ENCODE data around the gene HGFAC. TPM values are rescaled to one million over a fixed set of nuclear protein-coding genes. Genes with fewer than 3 reads are reported as not detected.

The HGFAC gene
- total and polyA plus RNA-seq, 2 of the 13 experiments (the other 11 are each of a cell fraction or from before 2014, with no cell fraction given): 8.5 to 63.6 TPM

DNA sequence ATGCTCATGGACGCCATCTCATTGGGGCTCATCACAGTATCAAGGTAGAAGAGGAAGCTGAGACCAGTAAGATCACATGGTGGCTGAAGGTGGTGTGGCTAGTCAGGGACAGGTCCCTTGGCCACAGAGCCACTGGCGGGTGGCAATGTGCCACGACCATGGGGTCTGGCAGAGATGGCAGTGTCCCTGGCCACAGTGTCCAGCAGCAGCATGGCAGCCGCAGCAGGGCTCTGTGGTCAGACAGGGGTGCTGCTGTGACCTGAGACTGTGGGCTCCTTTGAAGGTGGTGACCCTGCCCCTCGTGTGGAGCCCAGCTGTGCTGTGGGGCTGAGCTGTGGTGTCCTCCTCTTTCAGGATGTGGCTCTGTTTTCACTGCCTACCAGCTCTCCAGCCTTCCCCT, 19.2 kb downstream of the HGFAC start:
- peaks cover 23% of the 10 kb centered on the region for H3K4me1 ChIP-seq (ENCODE audit: insufficient read depth, low read length)
- no peaks in the 10 kb centered on the region for H3K79me2 ChIP-seq (ENCODE audit: insufficient read depth, low read length)
- no peaks in the 10 kb centered on the region for H3K9me3 ChIP-seq (ENCODE audit: low read length)
- DNase-seq (ENCODE audit: low spot score): no peak
- no peak overlapping the region for H2AFZ ChIP-seq (ENCODE audit: low read length)
- H3K4me2 ChIP-seq (ENCODE audit: low read depth, low read length): no peak overlapping the region
- 71% methylated on average over 1 of the region's 5 CpGs for WGBS (ENCODE audit: low lambda C conversion rate)
- no peaks in the 10 kb centered on the region for H4K20me1 ChIP-seq (ENCODE audit: insufficient read depth, low read length)
- H3K36me3 ChIP-seq (replicated peaks in 1 of 2; ENCODE audit: control insufficient read depth in 1 of 2, insufficient read depth in 2 of 2, low read length in 2 of 2): no peaks in the 10 kb centered on the region
- in situ Hi-C loops (cut with HindIII; ENCODE audit: extremely low pct_ligation_motif_present, low pct_unique_long_range_greater_than_20kb): no loop called here
- peaks cover 17 to 59% of the 10 kb centered on the region in 2 experiments for H3K27me3 ChIP-seq (ENCODE audit: control insufficient read depth in 1 of 2, insufficient read depth in 2 of 2, low read length in 2 of 2)
- FAIRE-seq: no peak
- intact Hi-C loops (cut with micrococcal nuclease; ENCODE audit: unreplicated experiment): no loop called here
- no peak overlapping the region; a peak in 1 of 6 replicates for H3K4me3 ChIP-seq (replicated peaks in 1 of 3; ENCODE audit: insufficient read depth in 1 of 3, low read depth in 2 of 3, low read length in 3 of 3)
- BruUV-seq (replicated peaks): no TSS peak
- H3K9ac ChIP-seq (ENCODE audit: insufficient read depth, low read depth, low read length): no peak overlapping the region
- ATAC-seq: no peak
- ChIA-PET POLR2A (no interaction called here), CTCF (ENCODE audit: low intra/inter-chr PET ratio, low total read pairs) (no interaction called here)
- H3K27ac ChIP-seq (ENCODE audit: extremely low read length, insufficient read depth, low read length): no peak overlapping the region
- no peak for TF ChIP-seq THAP11 (CRISPR knock-in tag; IDR thresholded peaks at IDR 0.05)
- TF ChIP-seq ZNF788 (CRISPR knock-in tag; IDR thresholded peaks at IDR 0.05; ENCODE audit: borderline replicate concordance): no peak
- no peak for TF ChIP-seq MEIS2 (CRISPR knock-in tag; IDR thresholded peaks at IDR 0.05)
- TF ChIP-seq KMT2B (CRISPR knock-in tag; IDR thresholded peaks at IDR 0.05): no peak
- TF ChIP-seq, protein P1, sequence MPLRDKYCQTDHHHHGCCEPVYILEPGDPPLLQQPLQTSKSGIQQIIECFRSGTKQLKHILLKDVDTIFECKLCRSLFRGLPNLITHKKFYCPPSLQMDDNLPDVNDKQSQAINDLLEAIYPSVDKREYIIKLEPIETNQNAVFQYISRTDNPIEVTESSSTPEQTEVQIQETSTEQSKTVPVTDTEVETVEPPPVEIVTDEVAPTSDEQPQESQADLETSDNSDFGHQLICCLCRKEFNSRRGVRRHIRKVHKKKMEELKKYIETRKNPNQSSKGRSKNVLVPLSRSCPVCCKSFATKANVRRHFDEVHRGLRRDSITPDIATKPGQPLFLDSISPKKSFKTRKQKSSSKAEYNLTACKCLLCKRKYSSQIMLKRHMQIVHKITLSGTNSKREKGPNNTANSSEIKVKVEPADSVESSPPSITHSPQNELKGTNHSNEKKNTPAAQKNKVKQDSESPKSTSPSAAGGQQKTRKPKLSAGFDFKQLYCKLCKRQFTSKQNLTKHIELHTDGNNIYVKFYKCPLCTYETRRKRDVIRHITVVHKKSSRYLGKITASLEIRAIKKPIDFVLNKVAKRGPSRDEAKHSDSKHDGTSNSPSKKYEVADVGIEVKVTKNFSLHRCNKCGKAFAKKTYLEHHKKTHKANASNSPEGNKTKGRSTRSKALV (CRISPR knock-in tag; IDR thresholded peaks at IDR 0.05): no peak
- no peak for TF ChIP-seq ZNF546 (CRISPR knock-in tag; conservative IDR thresholded peaks at IDR 0.05)
- no peak for TF ChIP-seq ZFP36L1 (CRISPR knock-in tag; IDR thresholded peaks at IDR 0.05)
- no peak for TF ChIP-seq ZNF33A (CRISPR knock-in tag; IDR thresholded peaks at IDR 0.05; ENCODE audit: borderline replicate concordance)
- TF ChIP-seq, protein P2, sequence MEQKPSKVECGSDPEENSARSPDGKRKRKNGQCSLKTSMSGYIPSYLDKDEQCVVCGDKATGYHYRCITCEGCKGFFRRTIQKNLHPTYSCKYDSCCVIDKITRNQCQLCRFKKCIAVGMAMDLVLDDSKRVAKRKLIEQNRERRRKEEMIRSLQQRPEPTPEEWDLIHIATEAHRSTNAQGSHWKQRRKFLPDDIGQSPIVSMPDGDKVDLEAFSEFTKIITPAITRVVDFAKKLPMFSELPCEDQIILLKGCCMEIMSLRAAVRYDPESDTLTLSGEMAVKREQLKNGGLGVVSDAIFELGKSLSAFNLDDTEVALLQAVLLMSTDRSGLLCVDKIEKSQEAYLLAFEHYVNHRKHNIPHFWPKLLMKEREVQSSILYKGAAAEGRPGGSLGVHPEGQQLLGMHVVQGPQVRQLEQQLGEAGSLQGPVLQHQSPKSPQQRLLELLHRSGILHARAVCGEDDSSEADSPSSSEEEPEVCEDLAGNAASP (CRISPR knock-in tag; IDR thresholded peaks at IDR 0.05; ENCODE audit: borderline replicate concordance): no peak
- TF ChIP-seq, protein P3, sequence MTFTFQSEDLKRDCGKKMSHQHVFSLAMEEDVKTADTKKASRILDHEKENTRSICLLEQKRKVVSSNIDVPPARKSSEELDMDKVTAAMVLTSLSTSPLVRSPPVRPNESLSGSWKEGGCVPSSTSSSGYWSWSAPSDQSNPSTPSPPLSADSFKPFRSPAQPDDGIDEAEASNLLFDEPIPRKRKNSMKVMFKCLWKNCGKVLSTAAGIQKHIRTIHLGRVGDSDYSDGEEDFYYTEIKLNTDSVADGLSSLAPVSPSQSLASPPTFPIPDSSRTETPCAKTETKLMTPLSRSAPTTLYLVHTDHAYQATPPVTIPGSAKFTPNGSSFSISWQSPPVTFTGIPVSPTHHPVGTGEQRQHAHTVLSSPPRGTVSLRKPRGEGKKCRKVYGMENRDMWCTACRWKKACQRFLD (CRISPR knock-in tag; IDR thresholded peaks at IDR 0.05; ENCODE audit: borderline replicate concordance): no peak
- no peak for TF ChIP-seq PRMT3 (CRISPR knock-in tag; IDR thresholded peaks at IDR 0.05; ENCODE audit: borderline replicate concordance, low read depth)
- TF ChIP-seq, protein P4, sequence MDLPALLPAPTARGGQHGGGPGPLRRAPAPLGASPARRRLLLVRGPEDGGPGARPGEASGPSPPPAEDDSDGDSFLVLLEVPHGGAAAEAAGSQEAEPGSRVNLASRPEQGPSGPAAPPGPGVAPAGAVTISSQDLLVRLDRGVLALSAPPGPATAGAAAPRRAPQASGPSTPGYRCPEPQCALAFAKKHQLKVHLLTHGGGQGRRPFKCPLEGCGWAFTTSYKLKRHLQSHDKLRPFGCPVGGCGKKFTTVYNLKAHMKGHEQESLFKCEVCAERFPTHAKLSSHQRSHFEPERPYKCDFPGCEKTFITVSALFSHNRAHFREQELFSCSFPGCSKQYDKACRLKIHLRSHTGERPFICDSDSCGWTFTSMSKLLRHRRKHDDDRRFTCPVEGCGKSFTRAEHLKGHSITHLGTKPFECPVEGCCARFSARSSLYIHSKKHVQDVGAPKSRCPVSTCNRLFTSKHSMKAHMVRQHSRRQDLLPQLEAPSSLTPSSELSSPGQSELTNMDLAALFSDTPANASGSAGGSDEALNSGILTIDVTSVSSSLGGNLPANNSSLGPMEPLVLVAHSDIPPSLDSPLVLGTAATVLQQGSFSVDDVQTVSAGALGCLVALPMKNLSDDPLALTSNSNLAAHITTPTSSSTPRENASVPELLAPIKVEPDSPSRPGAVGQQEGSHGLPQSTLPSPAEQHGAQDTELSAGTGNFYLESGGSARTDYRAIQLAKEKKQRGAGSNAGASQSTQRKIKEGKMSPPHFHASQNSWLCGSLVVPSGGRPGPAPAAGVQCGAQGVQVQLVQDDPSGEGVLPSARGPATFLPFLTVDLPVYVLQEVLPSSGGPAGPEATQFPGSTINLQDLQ (CRISPR knock-in tag; IDR thresholded peaks at IDR 0.05): no peak
- TF ChIP-seq RFX3 (CRISPR knock-in tag; IDR thresholded peaks at IDR 0.05): no peak
- no peak for TF ChIP-seq ZFP1 (CRISPR knock-in tag; IDR thresholded peaks at IDR 0.05)
- no peak for TF ChIP-seq ZNF615 (CRISPR knock-in tag; IDR thresholded peaks at IDR 0.05; ENCODE audit: borderline replicate concordance)

Data from HepG2 (cell line).